Fibroblast of lung (primary cell): ENCODE measurements around the gene METTL8. TPM values are rescaled to one million over a fixed set of nuclear protein-coding genes. Genes with fewer than 3 reads are reported as not detected.

Source experiments
- DNase-seq, 2 donors: peaks; one replicate each; pipeline versions ENCODE4 v3.0.0 to v3.0.0-alpha.2; 2010; ENCODE audit warnings: low read depth in 2 of 2
- H2AFZ ChIP-seq: 2 replicates; pipeline ENCODE4 v1.5.1; 2012; ENCODE audit warnings: low read length, control low read depth, inconsistent platforms
- H3K27ac ChIP-seq: 2 replicates; pipeline ENCODE4 v1.5.1; 2011; ENCODE audit warnings: low read length, control low read depth; ENCODE audit not compliant: insufficient read depth
- H3K27me3 ChIP-seq: 2 replicates; pipeline ENCODE4 v1.5.1; 2011; ENCODE audit warnings: mild to moderate bottlenecking, low read length; ENCODE audit not compliant: control insufficient read depth, insufficient read depth
- H3K36me3 ChIP-seq: 2 replicates; pipeline ENCODE4 v1.5.1; 2011; ENCODE audit warnings: low read length; ENCODE audit not compliant: control insufficient read depth, insufficient read depth
- H3K4me1 ChIP-seq: 2 replicates; pipeline ENCODE4 v1.5.1; 2011; ENCODE audit warnings: low read length; ENCODE audit not compliant: control insufficient read depth, insufficient read depth; ENCODE audit errors: extremely low read depth
- H3K4me2 ChIP-seq: 2 replicates; pipeline ENCODE4 v1.5.1; 2011; ENCODE audit warnings: low read length, control low read depth; ENCODE audit not compliant: insufficient read depth; ENCODE audit errors: extremely low read depth
- H3K4me3 ChIP-seq, 4 experiments: fragments of 200-600 bp in 1 of 4; sonication (generic) in 1 of 4; replicated peaks in 1 of 4; 2 replicates each; pipeline ENCODE4 v1.5.1; 2011 to 2016; ENCODE audit warnings: low read length in 4 of 4, low read depth in 3 of 4, mild to moderate bottlenecking in 3 of 4, control low read depth in 2 of 4, inconsistent platforms in 1 of 4, mixed read lengths in 1 of 4; ENCODE audit not compliant: insufficient read depth in 1 of 4; ENCODE audit errors: control extremely low read depth in 1 of 4
- H3K79me2 ChIP-seq: 2 replicates; pipeline ENCODE4 v1.5.1; 2012; ENCODE audit warnings: mild to moderate bottlenecking, low read length, inconsistent platforms; ENCODE audit not compliant: control insufficient read depth, insufficient read depth
- H3K9ac ChIP-seq: 2 replicates; pipeline ENCODE4 v1.5.1; 2011; ENCODE audit warnings: mild to moderate bottlenecking, low read length, control low read depth; ENCODE audit not compliant: insufficient read depth
- H3K9me3 ChIP-seq: 2 replicates; pipeline ENCODE4 v1.5.1; 2012; ENCODE audit warnings: low read depth, low read length; ENCODE audit not compliant: control insufficient read depth, insufficient read depth
- H4K20me1 ChIP-seq: 2 replicates; pipeline ENCODE4 v1.5.1; 2011; ENCODE audit warnings: low read length; ENCODE audit not compliant: control insufficient read depth, insufficient read depth; ENCODE audit errors: extremely low read depth
- EZH2 ChIP-seq: IDR thresholded peaks from 2 replicates; pipeline ENCODE4 v1.5.1; 2012; ENCODE audit warnings: low read length, control low read depth, mild to moderate bottlenecking; ENCODE audit errors: missing control alignments
- polyA plus RNA-seq, 2 donors: library from polyadenylated mRNA; depleted of rRNA in 1 of 2; stranded (reverse) in 1 of 2; unstranded in 1 of 2; fragments of >200 nt; gene quantifications; 2 replicates each; pipeline ENCODE4 v1.2.1, GENCODE V29; 2011 to 2012; ENCODE audit warnings: missing spikeins in 1 of 2
- total RNA-seq: library from RNA; depleted of rRNA; stranded (reverse); fragments of >200 nt; gene quantifications from 2 replicates; pipeline ENCODE4 v1.2.1, GENCODE V29; 2014
- TF ChIP-seq, protein P1 (sequence below), 2 donors: IDR thresholded peaks in 1 of 2; conservative IDR thresholded peaks in 1 of 2; 1 replicate in 1 of 2; 2 replicates in 1 of 2; pipeline ENCODE4 v1.5.1; 2011 to 2012; ENCODE audit warnings: low read length in 2 of 2, control low read depth in 1 of 2, inconsistent platforms in 1 of 2, low read depth in 1 of 2, mild to moderate bottlenecking in 1 of 2

The METTL8 gene
- total and polyA plus RNA-seq, 2 donors (not counting 1 experiment from before 2014, with no cell fraction given): 16.7 to 22.4 TPM

- TF ChIP-seq, protein P1, sequence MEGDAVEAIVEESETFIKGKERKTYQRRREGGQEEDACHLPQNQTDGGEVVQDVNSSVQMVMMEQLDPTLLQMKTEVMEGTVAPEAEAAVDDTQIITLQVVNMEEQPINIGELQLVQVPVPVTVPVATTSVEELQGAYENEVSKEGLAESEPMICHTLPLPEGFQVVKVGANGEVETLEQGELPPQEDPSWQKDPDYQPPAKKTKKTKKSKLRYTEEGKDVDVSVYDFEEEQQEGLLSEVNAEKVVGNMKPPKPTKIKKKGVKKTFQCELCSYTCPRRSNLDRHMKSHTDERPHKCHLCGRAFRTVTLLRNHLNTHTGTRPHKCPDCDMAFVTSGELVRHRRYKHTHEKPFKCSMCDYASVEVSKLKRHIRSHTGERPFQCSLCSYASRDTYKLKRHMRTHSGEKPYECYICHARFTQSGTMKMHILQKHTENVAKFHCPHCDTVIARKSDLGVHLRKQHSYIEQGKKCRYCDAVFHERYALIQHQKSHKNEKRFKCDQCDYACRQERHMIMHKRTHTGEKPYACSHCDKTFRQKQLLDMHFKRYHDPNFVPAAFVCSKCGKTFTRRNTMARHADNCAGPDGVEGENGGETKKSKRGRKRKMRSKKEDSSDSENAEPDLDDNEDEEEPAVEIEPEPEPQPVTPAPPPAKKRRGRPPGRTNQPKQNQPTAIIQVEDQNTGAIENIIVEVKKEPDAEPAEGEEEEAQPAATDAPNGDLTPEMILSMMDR (conservative IDR thresholded peaks at IDR 0.05 in 1 of 2, IDR thresholded peaks at IDR 0.05 in 1 of 2; ENCODE audit: low read depth in 1 of 2, low read length in 2 of 2): no peak
- TF ChIP-seq EZH2: no peak
- H3K9ac ChIP-seq: no peak overlapping the region
- no peaks in the 10 kb centered on the region for H3K36me3 ChIP-seq
- no peaks in the 10 kb centered on the region for H4K20me1 ChIP-seq
- H3K9me3 ChIP-seq: no peaks in the 10 kb centered on the region
- H3K4me1 ChIP-seq: peaks cover 2% of the 10 kb centered on the region
- no peak for DNase-seq
- no peaks in the 10 kb centered on the region for H3K27me3 ChIP-seq
- no peak overlapping the region for H3K4me3 ChIP-seq
- H3K79me2 ChIP-seq: no peaks in the 10 kb centered on the region
- H2AFZ ChIP-seq: no peak overlapping the region
- no peak overlapping the region for H3K27ac ChIP-seq
- no peak overlapping the region for H3K4me2 ChIP-seq
Measured at GRCh38 chr2:171293661-171294060, 140.1 kb downstream of the METTL8 start.

DNA sequence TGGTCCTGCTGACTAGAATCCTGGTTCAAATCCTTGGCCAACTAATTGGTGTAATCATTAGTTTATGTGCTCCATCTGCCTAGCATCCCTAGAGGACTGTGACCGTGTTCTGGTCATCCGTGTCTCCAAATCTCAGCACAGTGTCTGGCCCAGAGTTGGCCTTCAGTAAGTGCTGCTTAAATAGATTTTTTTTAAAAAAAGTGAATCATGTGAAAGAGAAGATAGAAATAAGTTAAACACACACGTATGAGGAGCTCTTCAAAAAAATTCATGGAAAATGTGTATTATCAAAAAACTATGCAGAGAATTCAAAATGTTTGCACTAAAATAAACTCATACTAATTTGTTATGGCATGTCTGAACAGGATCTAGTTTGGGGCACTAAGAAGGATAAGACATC is 143.8 kb downstream of the METTL8 start:
- Histone ChIP-seq H3K4me1 (peaks cover 2% of the 10 kb centered on the region), H4K20me1 (no peaks in the 10 kb centered on the region), H3K4me3 (no peak overlapping the region), H3K4me2 (no peak overlapping the region), H3K27me3 (no peaks in the 10 kb centered on the region), H3K27ac (no peak overlapping the region), H3K9me3 (no peaks in the 10 kb centered on the region), H2AFZ (no peak overlapping the region), H3K79me2 (no peaks in the 10 kb centered on the region), H3K36me3 (no peaks in the 10 kb centered on the region), H3K9ac (no peak overlapping the region)
- no peak for DNase-seq
- TF ChIP-seq, protein P1 (conservative IDR thresholded peaks at IDR 0.05 in 1 of 2, IDR thresholded peaks at IDR 0.05 in 1 of 2; ENCODE audit: low read depth in 1 of 2, low read length in 2 of 2): no peak
- no peak for TF ChIP-seq EZH2

GRCh38 chr2:171289316-171289715 is 144.5 kb downstream of the METTL8 start:
- no peaks in the 10 kb centered on the region for H3K27me3 ChIP-seq
- H3K4me3 ChIP-seq: no peak overlapping the region
- H2AFZ ChIP-seq: no peak overlapping the region
- H3K36me3 ChIP-seq: no peaks in the 10 kb centered on the region
- peaks cover 2% of the 10 kb centered on the region for H3K4me1 ChIP-seq
- H3K9ac ChIP-seq: no peak overlapping the region
- H3K4me2 ChIP-seq: no peak overlapping the region
- H3K79me2 ChIP-seq: no peaks in the 10 kb centered on the region
- TF ChIP-seq EZH2: no peak
- TF ChIP-seq, protein P1 (conservative IDR thresholded peaks at IDR 0.05 in 1 of 2, IDR thresholded peaks at IDR 0.05 in 1 of 2; ENCODE audit: low read depth in 1 of 2, low read length in 2 of 2): no peak
- H4K20me1 ChIP-seq: no peaks in the 10 kb centered on the region
- no peak for DNase-seq
- H3K27ac ChIP-seq: no peak overlapping the region
- H3K9me3 ChIP-seq: no peaks in the 10 kb centered on the region
